ENCODE measurements around the gene POLR2L. TPM values are rescaled to one million over a fixed set of nuclear protein-coding genes. Genes with fewer than 3 reads are reported as not detected.

The POLR2L gene
- total RNA-seq = 42.0 and 45.1 TPM in 2 replicates

- Histone ChIP-seq H3K36me3 (ENCODE audit: control insufficient read depth, insufficient read depth, low read length) (peaks cover 5% of the 10 kb centered on the region), H3K27me3 (ENCODE audit: control insufficient read depth, insufficient read depth, low read length) (no peaks in the 10 kb centered on the region), H3K4me3 (ENCODE audit: low read depth, low read length) (peak within 1 kb of the TSS; percentile 93)
- no peak for DNase-seq (ENCODE audit: low read depth)
- no peak for TF ChIP-seq CTCF (IDR thresholded peaks at IDR 0.05; ENCODE audit: insufficient read depth, low read length, poor library complexity, severe bottlenecking)
Measured at GRCh38 chr11:842370-843002, at the start of gene POLR2L, which contains the start of gene TSPAN4. TSS of gene POLR2L (minus strand) at chr11:842529. CDS start at chr11:842508, 21 bp downstream. TSS of gene TSPAN4 (plus strand) at chr11:842852. CDS start at chr11:850305, 7,453 bp downstream.

- no peak overlapping the region for H3K4me3 ChIP-seq (ENCODE audit: low read depth, low read length)
- DNase-seq (ENCODE audit: low read depth) = no peak
- H3K27me3 ChIP-seq (ENCODE audit: control insufficient read depth, insufficient read depth, low read length) = no peaks in the 10 kb centered on the region
- no peak for TF ChIP-seq CTCF (IDR thresholded peaks at IDR 0.05; ENCODE audit: insufficient read depth, low read length, poor library complexity, severe bottlenecking)
- H3K36me3 ChIP-seq (ENCODE audit: control insufficient read depth, insufficient read depth, low read length) = no peaks in the 10 kb centered on the region
Measured at GRCh38 chr11:890794-891540, 48.6 kb upstream of the POLR2L start.

- no peaks in the 10 kb centered on the region for H3K27me3 ChIP-seq (ENCODE audit: control insufficient read depth, insufficient read depth, low read length)
- no peak for DNase-seq (ENCODE audit: low read depth)
- no peak overlapping the region for H3K4me3 ChIP-seq (ENCODE audit: low read depth, low read length)
- no peaks in the 10 kb centered on the region for H3K36me3 ChIP-seq (ENCODE audit: control insufficient read depth, insufficient read depth, low read length)
- no peak for TF ChIP-seq CTCF (IDR thresholded peaks at IDR 0.05; ENCODE audit: insufficient read depth, low read length, poor library complexity, severe bottlenecking)
Measured at GRCh38 chr11:889687-890475, 47.6 kb upstream of the POLR2L start.

DNA sequence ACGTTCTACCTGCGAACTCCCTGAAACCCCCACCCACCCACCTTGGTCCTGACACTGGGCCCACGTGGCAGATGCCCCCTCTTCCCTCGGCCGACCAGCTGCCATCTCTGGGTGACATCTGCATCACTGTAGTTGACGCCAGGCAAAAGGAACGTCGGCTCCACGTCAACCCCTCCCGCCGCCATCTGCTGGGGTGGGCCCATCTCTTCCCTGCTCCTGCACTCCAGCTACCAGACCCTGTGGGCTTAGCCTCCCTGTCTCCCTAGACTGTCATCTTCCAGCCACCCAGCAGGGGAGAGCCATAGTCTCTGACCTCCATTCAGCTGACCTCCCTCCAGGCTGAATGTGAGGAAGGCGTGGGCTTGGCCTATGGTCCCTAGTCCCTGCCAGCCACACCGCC is 46.9 kb upstream of the POLR2L start:
- H3K27me3 ChIP-seq (ENCODE audit: control insufficient read depth, insufficient read depth, low read length) = no peaks in the 10 kb centered on the region
- no peaks in the 10 kb centered on the region for H3K36me3 ChIP-seq (ENCODE audit: control insufficient read depth, insufficient read depth, low read length)
- no peak for DNase-seq (ENCODE audit: low read depth)
- no peak overlapping the region for H3K4me3 ChIP-seq (ENCODE audit: low read depth, low read length)
- TF ChIP-seq CTCF (IDR thresholded peaks at IDR 0.05; ENCODE audit: insufficient read depth, low read length, poor library complexity, severe bottlenecking) = no peak

GRCh38 chr11:888310-889212 is 46.2 kb upstream of the POLR2L start:
- DNase-seq (ENCODE audit: low read depth) = no peak
- peaks cover 2% of the 10 kb centered on the region for H3K36me3 ChIP-seq (ENCODE audit: control insufficient read depth, insufficient read depth, low read length)
- no peaks in the 10 kb centered on the region for H3K27me3 ChIP-seq (ENCODE audit: control insufficient read depth, insufficient read depth, low read length)
- H3K4me3 ChIP-seq (ENCODE audit: low read depth, low read length) = no peak overlapping the region
- TF ChIP-seq CTCF (IDR thresholded peaks at IDR 0.05; ENCODE audit: insufficient read depth, low read length, poor library complexity, severe bottlenecking) = no peak

Data from kidney epithelial cell (primary cell).